Endometrium (tissue), 2 donors: ENCODE measurements around the gene C7orf33.

Experiments used
- FAIRE-seq: peaks from 2 replicates; lab custom pipeline; 2012; peaks lifted over from hg19 to GRCh38; lab: Jason Lieb, UNC
- donor health status: control.
- donor health status: control.

C7orf33 gene

GRCh38 chr7:148628011-148628410, 37.4 kb downstream of the C7orf33 start:
- no peak for FAIRE-seq

DNA sequence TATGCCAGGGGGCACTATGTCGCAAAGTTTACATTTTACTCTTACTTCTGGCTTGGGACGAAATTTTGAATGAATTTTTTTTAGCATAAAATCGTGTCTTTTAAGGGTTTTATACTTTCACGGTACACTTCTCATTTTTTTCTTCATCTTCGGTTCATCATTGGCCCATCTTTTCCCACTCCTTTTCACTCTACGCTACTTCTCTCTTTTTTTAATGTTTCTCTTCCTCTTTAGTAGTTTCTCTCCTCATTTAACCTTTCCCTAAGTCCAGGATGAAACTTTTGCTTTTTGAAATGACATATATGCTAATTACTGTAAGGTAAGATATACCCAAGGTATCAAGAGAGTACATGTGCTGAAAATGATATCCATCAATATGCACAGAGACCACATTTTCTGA, 39.5 kb downstream of the C7orf33 start:
- no peak for FAIRE-seq

DNA sequence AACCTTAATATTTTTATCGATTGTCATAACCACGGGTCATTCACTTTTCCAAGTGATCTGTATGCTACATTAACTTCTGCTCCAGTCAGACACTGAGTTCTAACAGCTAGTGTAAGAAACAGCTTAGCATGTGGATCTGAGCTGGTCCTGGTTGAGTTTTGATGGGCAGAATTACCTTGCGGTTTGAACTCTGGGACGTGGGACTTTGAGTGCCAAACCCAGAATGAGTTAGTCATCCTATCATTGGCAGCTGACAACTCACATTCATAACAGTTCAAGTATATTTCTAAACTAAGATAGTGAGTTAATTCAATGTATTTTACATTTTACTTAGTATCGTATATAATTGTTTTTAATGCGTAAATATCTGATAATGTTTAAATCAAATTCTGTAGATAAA, 43.2 kb downstream of the C7orf33 start:
- FAIRE-seq: no peak

DNA sequence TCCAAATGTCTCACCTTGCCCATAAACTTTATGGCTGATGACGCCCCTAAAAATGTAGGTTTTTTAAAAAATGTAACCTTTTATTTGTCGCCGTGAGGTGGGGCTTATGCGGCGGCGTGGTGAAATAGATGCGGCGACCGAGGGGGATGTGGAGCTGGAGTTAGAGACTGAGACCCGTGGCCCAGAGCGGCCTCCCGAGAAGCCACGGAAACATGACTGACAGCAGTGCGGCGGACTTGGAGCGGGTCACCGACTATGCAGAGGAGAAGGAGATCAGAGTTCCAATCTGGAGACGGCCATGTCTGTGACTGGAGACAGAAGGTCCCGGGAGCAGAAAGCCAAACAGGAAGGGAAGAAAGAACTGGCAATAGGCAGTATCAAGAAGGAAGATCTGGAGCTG, 46.5 kb downstream of the C7orf33 start:
- no peak for FAIRE-seq

DNA sequence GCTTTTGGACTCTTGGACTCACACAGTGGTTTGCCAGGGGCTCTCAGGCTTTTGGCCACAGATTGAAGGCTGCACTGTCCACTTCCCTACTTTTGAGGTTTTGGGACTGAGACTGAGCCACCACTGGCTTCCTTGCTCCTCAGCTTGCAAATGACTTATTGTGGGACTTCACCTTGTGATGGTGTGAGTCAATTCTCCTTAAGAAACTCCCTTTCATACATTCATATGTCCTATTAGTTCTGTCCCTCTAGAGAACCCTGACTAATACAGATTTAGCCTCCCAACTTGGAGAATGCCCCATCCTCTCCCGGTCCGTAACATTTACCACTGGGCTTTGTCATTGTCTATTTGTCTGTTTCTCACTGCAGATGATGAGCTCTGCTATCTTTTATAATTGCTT, 55.3 kb downstream of the C7orf33 start:
- no peak for FAIRE-seq

- FAIRE-seq: no peak
Observed at GRCh38 chr7:148650232-148650858, 59.8 kb downstream of the C7orf33 start.

GRCh38 chr7:148652773-148653172, 62.2 kb downstream of the C7orf33 start:
- no peak for FAIRE-seq

- no peak for FAIRE-seq
Observed at GRCh38 chr7:148657929-148658328, 67.4 kb downstream of the C7orf33 start.

- FAIRE-seq: no peak
Observed at GRCh38 chr7:148661471-148661870, 70.9 kb downstream of the C7orf33 start.

GRCh38 chr7:148662646-148663045, 72.1 kb downstream of the C7orf33 start:
- FAIRE-seq: no peak

DNA sequence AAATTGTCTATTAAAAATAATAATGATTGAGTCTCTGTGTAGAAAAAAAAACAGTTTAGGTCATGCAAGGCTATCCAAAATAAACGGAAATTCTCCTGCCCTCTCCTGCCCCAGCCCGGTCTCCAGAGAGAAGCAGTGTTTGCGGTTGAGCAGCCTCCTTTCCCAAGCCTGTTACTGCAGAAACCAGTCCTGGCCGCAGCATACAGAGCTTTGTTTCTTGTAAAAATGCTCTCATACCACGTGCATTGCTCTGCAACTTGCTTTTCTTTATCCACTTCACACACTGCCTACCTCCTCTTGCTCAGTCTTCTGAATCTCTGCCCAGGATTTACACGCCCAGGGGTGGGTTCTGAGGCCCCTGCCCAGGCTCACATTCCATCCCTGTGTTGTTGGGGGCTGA, 73.8 kb downstream of the C7orf33 start:
- no peak for FAIRE-seq

- no peak for FAIRE-seq
Observed at GRCh38 chr7:148665221-148665620, 74.7 kb downstream of the C7orf33 start.
